AG10803 (cell line): ENCODE data around the gene GAPT.
"Not testable (repeated sequence)": the region's sequence is repeated elsewhere in the genome, so short reads cannot be mapped to it uniquely, and the experiment has no call there.

Experiments
- DNase-seq: peaks from one replicate; pipeline ENCODE4 v3.0.0; 2010; ENCODE audit warnings: low read depth
- H3K4me3 ChIP-seq: 2 replicates; pipeline ENCODE4 v1.5.1; 2011; ENCODE audit warnings: mild to moderate bottlenecking, low read length, control low read depth
- CTCF ChIP-seq: conservative IDR thresholded peaks from 2 replicates; pipeline ENCODE4 v1.5.1; 2011; ENCODE audit warnings: mild to moderate bottlenecking, low read length, control low read depth, inconsistent platforms

GAPT gene

GRCh38 chr5:58524571-58524970 lies 33.3 kb downstream of the GAPT start:
- TF ChIP-seq CTCF, result no peak
- no peak overlapping the region for H3K4me3 ChIP-seq
- DNase-seq, result no peak

GRCh38 chr5:58530942-58531490 lies 39.8 kb downstream of the GAPT start:
- no peak for DNase-seq
- TF ChIP-seq CTCF, result no peak
- H3K4me3 ChIP-seq, result no peak overlapping the region

- H3K4me3 ChIP-seq, DNase-seq: not testable (repeated sequence)
Measured at GRCh38 chr5:58541935-58542334, 50.7 kb downstream of the GAPT start.

GRCh38 chr5:58542709-58543108 lies 51.5 kb downstream of the GAPT start:
- TF ChIP-seq CTCF, result no peak
- H3K4me3 ChIP-seq, result no peak overlapping the region
- DNase-seq, result no peak

GRCh38 chr5:58543723-58544122 lies 52.5 kb downstream of the GAPT start:
- H3K4me3 ChIP-seq, result no peak overlapping the region
- DNase-seq, result no peak
- TF ChIP-seq CTCF, result no peak

GRCh38 chr5:58544195-58544594 lies 53.0 kb downstream of the GAPT start:
- no peak overlapping the region for H3K4me3 ChIP-seq
- DNase-seq, result no peak
- TF ChIP-seq CTCF, result no peak

- DNase-seq, result no peak
- no peak for TF ChIP-seq CTCF
- H3K4me3 ChIP-seq, result no peak overlapping the region
Measured at GRCh38 chr5:58544926-58545325, 53.7 kb downstream of the GAPT start.

- H3K4me3 ChIP-seq, result no peak overlapping the region
- no peak for TF ChIP-seq CTCF
- no peak for DNase-seq
Measured at GRCh38 chr5:58545912-58546311, 54.7 kb downstream of the GAPT start.
